HEK293 (cell line): ENCODE measurements around the gene CKMT1A.

Experiments used
- ZFP3 ChIP-seq: fragments of 450-650 bp; formaldehyde crosslinking; IDR thresholded peaks from 2 replicates; pipeline ENCODE4 v1.5.1; 2016; ENCODE audit warnings: low read depth, missing biosample characterization, missing genetic modification characterization
- ZNF133 ChIP-seq: fragments of 450-650 bp; formaldehyde crosslinking; IDR thresholded peaks from 2 replicates; pipeline ENCODE4 v1.5.1; 2016; ENCODE audit warnings: missing biosample characterization, missing genetic modification characterization
- TF ChIP-seq, protein P1 (sequence below): fragments of 450-650 bp; formaldehyde crosslinking; IDR thresholded peaks from 2 replicates; pipeline ENCODE4 v1.5.1; 2016; ENCODE audit warnings: missing biosample characterization, missing genetic modification characterization
- TF ChIP-seq, protein P2 (sequence below): fragments of 450-650 bp; formaldehyde crosslinking; IDR thresholded peaks from 2 replicates; pipeline ENCODE4 v1.5.1; 2016; ENCODE audit warnings: missing biosample characterization, missing genetic modification characterization
- TF ChIP-seq, protein P3 (sequence below): fragments of 450-650 bp; formaldehyde crosslinking; IDR thresholded peaks from 2 replicates; pipeline ENCODE4 v1.5.1; 2016; ENCODE audit warnings: missing biosample characterization, missing genetic modification characterization

DNA sequence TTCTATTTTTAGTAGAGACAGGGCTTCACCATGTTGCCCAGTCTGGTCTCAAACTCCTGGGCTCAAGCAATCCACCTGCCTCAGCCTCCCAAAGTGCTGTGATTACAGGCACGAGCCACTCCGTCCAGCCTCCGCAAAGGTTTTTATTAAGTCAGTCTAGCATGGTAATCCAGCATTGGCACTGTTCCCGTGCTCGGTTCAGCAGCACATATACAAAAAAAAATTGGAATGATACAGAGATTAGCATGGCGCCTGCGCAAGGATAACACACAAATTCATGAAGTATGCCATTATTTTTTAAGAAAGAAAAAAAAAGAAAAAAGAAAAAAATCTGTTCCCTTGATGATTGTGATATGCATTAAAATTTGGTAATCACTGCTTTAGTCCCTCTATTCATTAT, 8.5 kb downstream of the CKMT1A start:
- TF ChIP-seq, protein P1, sequence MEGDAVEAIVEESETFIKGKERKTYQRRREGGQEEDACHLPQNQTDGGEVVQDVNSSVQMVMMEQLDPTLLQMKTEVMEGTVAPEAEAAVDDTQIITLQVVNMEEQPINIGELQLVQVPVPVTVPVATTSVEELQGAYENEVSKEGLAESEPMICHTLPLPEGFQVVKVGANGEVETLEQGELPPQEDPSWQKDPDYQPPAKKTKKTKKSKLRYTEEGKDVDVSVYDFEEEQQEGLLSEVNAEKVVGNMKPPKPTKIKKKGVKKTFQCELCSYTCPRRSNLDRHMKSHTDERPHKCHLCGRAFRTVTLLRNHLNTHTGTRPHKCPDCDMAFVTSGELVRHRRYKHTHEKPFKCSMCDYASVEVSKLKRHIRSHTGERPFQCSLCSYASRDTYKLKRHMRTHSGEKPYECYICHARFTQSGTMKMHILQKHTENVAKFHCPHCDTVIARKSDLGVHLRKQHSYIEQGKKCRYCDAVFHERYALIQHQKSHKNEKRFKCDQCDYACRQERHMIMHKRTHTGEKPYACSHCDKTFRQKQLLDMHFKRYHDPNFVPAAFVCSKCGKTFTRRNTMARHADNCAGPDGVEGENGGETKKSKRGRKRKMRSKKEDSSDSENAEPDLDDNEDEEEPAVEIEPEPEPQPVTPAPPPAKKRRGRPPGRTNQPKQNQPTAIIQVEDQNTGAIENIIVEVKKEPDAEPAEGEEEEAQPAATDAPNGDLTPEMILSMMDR (tag by site-specific recombination), result no peak
- TF ChIP-seq ZFP3 (no peak), ZNF133 (no peak)
- TF ChIP-seq, protein P2, sequence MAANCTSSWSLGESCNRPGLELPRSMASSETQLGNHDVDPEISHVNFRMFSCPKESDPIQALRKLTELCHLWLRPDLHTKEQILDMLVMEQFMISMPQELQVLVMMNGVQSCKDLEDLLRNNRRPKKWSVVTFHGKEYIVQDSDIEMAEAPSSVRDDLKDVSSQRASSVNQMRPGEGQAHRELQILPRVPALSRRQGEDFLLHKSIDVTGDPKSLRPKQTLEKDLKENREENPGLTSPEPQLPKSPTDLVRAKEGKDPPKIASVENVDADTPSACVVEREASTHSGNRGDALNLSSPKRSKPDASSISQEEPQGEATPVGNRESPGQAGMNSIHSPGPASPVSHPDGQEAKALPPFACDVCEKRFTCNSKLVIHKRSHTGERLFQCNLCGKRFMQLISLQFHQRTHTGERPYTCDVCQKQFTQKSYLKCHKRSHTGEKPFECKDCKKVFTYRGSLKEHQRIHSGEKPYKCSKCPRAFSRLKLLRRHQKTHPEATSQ (tag by site-specific recombination), result no peak
- TF ChIP-seq, protein P3, sequence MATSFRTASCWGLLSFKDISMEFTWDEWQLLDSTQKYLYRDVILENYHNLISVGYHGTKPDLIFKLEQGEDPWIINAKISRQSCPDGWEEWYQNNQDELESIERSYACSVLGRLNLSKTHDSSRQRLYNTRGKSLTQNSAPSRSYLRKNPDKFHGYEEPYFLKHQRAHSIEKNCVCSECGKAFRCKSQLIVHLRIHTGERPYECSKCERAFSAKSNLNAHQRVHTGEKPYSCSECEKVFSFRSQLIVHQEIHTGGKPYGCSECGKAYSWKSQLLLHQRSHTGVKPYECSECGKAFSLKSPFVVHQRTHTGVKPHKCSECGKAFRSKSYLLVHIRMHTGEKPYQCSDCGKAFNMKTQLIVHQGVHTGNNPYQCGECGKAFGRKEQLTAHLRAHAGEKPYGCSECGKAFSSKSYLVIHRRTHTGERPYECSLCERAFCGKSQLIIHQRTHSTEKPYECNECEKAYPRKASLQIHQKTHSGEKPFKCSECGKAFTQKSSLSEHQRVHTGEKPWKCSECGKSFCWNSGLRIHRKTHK (tag by site-specific recombination), result no peak
